BJ (cell line): ENCODE data around the gene CELF2. TPM values are rescaled to one million over a fixed set of nuclear protein-coding genes. Genes with fewer than 3 reads are reported as not detected.

ENCODE experiments used
- CTCF ChIA-PET: fragments of 350-600 bp; formaldehyde crosslinking; extraction: SDS; loops from one replicate; lab custom pipeline; 2021; ENCODE audit warnings: antibody characterized with exemption, inconsistent platforms; lab: Yijun Ruan, JAX
- POLR2A ChIA-PET: fragments of 300-600 bp; sonication (Branson Sonifier 250); formaldehyde crosslinking; extraction: SDS; loops from one replicate; lab custom pipeline; 2021; ENCODE audit warnings: antibody characterized with exemption; lab: Charles Lee
- DNase-seq: peaks from one replicate; pipeline ENCODE4 v3.0.0-alpha.2; 2011; ENCODE audit warnings: low read depth
- H3K27me3 ChIP-seq: 2 replicates; pipeline ENCODE4 v1.6.0; 2011; ENCODE audit warnings: low read length; ENCODE audit not compliant: control insufficient read depth, insufficient read depth
- H3K36me3 ChIP-seq: 2 replicates; pipeline ENCODE4 v1.5.1; 2011; ENCODE audit warnings: low read length; ENCODE audit not compliant: control insufficient read depth, insufficient read depth
- H3K4me3 ChIP-seq: 2 replicates; pipeline ENCODE4 v1.5.1; 2011; ENCODE audit warnings: low read depth, mild to moderate bottlenecking, control low read depth, low read length
- polyA plus RNA-seq: library from polyadenylated mRNA; depleted of rRNA; stranded (reverse); fragments of >200 nt; gene quantifications from 2 replicates; pipeline ENCODE4 v1.2.3, GENCODE V29; 2011
- TF ChIP-seq, protein P1 (sequence below): IDR thresholded peaks from 2 replicates; pipeline ENCODE4 v1.5.1; 2011; ENCODE audit warnings: low read depth, mild to moderate bottlenecking, control low read depth, inconsistent platforms, low read length, moderate library complexity; ENCODE audit not compliant: insufficient read depth

Gene CELF2
- polyA plus RNA-seq, 1 experiment, result 8.8 TPM

DNA sequence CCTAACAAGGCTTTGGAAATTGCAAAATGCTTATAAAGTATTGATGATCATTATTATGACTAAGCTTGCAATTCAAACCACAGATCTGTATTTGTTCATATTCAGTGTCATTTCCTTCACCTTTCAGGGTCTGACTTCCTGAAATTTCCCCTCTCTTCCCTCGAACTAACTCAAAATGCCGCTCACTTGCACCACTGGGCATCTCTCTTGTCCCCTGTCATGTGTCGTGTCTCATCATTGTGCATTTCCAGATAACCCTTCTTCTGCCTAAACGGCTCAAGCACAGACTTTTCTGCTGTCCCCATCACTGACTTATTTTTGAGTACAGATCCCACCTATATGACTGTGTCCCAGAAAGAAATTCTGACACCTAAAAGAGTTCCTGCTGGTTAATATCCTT, 41.0 kb upstream of the CELF2 start:
- ChIA-PET POLR2A (no interaction called here), CTCF (interaction anchor here (0.6 to 0.9 kb wide), 2 partner anchors 21 to 32 kb away, joined by 3 to 4 read pairs; no protein-coding TSS in a partner anchor)
- TF ChIP-seq, protein P1, sequence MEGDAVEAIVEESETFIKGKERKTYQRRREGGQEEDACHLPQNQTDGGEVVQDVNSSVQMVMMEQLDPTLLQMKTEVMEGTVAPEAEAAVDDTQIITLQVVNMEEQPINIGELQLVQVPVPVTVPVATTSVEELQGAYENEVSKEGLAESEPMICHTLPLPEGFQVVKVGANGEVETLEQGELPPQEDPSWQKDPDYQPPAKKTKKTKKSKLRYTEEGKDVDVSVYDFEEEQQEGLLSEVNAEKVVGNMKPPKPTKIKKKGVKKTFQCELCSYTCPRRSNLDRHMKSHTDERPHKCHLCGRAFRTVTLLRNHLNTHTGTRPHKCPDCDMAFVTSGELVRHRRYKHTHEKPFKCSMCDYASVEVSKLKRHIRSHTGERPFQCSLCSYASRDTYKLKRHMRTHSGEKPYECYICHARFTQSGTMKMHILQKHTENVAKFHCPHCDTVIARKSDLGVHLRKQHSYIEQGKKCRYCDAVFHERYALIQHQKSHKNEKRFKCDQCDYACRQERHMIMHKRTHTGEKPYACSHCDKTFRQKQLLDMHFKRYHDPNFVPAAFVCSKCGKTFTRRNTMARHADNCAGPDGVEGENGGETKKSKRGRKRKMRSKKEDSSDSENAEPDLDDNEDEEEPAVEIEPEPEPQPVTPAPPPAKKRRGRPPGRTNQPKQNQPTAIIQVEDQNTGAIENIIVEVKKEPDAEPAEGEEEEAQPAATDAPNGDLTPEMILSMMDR, result no peak
- Histone ChIP-seq H3K27me3 (no peaks in the 10 kb centered on the region), H3K4me3 (no peak overlapping the region), H3K36me3 (no peaks in the 10 kb centered on the region)
- no peak for DNase-seq

DNA sequence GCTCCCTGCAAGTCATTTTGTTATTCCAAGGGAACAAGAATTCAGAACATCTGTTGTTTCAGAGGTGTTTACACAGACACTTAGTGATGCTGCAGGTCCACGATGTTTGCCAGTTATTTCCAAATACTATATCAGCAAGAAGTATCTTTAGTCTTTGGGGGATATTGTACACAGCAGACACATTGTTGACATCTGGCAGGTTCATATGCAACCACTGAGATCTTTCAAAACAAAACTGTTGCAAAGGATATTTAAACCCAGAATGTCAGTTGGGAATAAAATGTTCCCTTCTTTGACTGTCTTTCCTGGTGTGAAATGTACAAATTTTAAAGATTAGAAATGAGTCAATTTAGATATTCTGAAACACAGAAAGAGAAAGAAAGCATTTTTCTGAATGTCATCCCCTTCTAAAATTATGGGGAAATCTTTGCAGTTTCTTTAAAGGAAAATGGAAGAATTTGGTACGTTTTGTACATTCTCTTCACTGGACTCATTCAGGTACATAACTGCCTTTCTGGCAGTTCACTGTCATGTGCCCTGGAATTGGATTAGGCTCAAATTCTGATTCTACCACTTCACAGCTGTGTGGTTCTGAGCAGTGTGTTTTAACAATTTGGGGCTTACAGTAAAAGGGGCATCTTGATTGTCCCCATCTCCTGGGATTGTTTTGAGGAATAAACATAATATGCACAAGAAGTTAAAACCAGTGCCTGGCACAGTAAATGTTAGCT, 40.3 kb upstream of the CELF2 start:
- CTCF ChIA-PET, result interaction anchor here (0.6 to 0.9 kb wide), 2 partner anchors 20 to 33 kb away, joined by 3 to 4 read pairs; no protein-coding TSS in a partner anchor
- TF ChIP-seq, protein P1, result no peak
- no peak for DNase-seq
- H3K36me3 ChIP-seq, result no peaks in the 10 kb centered on the region
- POLR2A ChIA-PET, result no interaction called here
- H3K27me3 ChIP-seq, result no peaks in the 10 kb centered on the region
- H3K4me3 ChIP-seq, result no peak overlapping the region

DNA sequence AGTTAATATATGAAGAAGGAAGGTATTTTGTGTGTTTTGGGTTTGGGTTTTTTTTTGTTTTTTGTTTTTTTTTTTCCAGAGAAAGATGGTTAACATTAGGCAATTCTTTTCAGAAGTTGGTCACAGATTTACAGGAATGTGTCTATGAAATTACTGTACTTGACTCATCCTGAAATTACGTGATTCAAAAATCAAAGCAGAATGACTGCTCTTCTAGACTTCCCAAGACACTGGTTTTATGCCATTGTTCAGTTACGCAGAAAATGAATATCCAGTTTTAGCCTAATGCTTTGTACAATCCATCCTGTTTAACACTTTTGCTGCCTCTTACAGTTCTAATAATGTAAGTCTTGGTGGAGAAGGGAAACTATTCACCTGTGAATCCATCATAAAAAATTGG, 39.7 kb upstream of the CELF2 start:
- POLR2A ChIA-PET, result no interaction called here
- CTCF ChIA-PET, result no interaction called here
- Histone ChIP-seq H3K36me3 (no peaks in the 10 kb centered on the region), H3K4me3 (no peak overlapping the region), H3K27me3 (no peaks in the 10 kb centered on the region)
- peak; percentile 14 for DNase-seq
- TF ChIP-seq, protein P1, result no peak

DNA sequence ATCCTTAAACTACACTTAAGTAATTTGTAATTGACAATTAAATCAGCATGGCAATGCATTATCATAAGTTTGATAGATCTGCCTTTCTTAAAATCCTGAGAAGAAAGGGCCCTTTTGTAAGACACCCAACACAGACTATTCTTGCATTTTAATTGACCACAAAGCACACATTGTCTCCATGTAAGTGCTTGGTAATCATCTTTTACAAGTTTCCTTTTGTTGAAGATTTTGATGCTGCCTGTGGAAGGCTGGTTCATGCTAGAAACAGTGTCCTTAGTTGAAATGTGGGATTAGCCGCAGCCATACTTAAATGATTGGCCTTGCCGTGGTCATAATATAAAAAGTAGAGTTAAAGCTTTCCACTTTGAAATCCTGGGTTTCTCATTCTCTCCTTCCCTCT, 32.3 kb upstream of the CELF2 start:
- ChIA-PET POLR2A (no interaction called here), CTCF (no interaction called here)
- Histone ChIP-seq H3K4me3 (no peak overlapping the region), H3K36me3 (no peaks in the 10 kb centered on the region), H3K27me3 (no peaks in the 10 kb centered on the region)
- no peak for DNase-seq
- TF ChIP-seq, protein P1, result no peak

DNA sequence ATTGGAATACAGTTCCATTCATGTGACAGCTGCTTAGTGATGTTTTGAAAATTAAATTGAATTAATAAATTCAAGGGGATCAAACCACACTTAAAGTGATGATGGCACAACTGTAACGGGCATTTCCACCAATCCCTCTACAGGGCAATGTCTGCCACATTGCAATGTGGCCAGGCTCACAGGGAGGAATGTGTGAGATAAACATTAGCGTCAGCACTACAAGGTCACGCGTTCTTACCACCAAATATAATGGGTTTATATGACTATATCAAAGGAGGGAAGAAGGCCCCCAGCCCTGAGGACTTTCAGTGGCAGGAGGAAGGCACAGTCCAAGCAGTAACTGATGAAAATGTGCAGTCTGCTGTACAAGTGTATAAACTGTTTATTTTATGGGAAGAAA, 31.1 kb upstream of the CELF2 start:
- Histone ChIP-seq H3K27me3 (no peaks in the 10 kb centered on the region), H3K4me3 (no peak overlapping the region), H3K36me3 (no peaks in the 10 kb centered on the region)
- CTCF ChIA-PET, result interaction anchor here (0.7 to 1.9 kb wide), 3 partner anchors 14 to 1226 kb away, joined by 3 to 5 read pairs (median 4); no protein-coding TSS in a partner anchor
- TF ChIP-seq, protein P1, result no peak
- POLR2A ChIA-PET, result no interaction called here
- DNase-seq, result no peak
